GM21737 (cell line): ENCODE results near the gene DNM2.
A peak's percentile ranks its signal among the peaks of the same experiment; 100 is the strongest.
"Not testable (repeated sequence)": the region's sequence is repeated elsewhere in the genome, so short reads cannot be mapped to it uniquely, and the experiment has no call there.

ENCODE experiments used
- ATAC-seq: cut with Tn5 transposase; IDR thresholded peaks from one replicate; pipeline ENCODE4 v1.9.1; 2021; ENCODE audit warnings: mild to moderate bottlenecking, moderate library complexity; ENCODE audit not compliant: unreplicated experiment

Gene DNM2

GRCh38 chr19:10856899-10857298, 139.0 kb downstream of the DNM2 start:
- ATAC-seq: not testable (repeated sequence)

GRCh38 chr19:10858204-10858828, 140.4 kb downstream of the DNM2 start:
- ATAC-seq: no peak

GRCh38 chr19:10861103-10861651, 143.3 kb downstream of the DNM2 start:
- ATAC-seq: no peak

GRCh38 chr19:10862561-10863106, 144.8 kb downstream of the DNM2 start:
- no peak for ATAC-seq

GRCh38 chr19:10863107-10863717, 145.3 kb downstream of the DNM2 start:
- no peak for ATAC-seq

- ATAC-seq: no peak
Measured at GRCh38 chr19:10864538-10864899, 146.6 kb downstream of the DNM2 start.

GRCh38 chr19:10866495-10866894, 148.6 kb downstream of the DNM2 start:
- no peak for ATAC-seq

GRCh38 chr19:10868872-10869547, 151.1 kb downstream of the DNM2 start:
- ATAC-seq: no peak

- not testable (repeated sequence) for ATAC-seq
Measured at GRCh38 chr19:10869872-10870311, 152.0 kb downstream of the DNM2 start.

GRCh38 chr19:10870501-10870954, 152.6 kb downstream of the DNM2 start:
- ATAC-seq: no peak

GRCh38 chr19:10870955-10871603, 153.2 kb downstream of the DNM2 start, which contains the start of gene CARM1:
Gene CARM1, plus strand, starts transcription at chr19:10871553. Its CDS starts 150 bp downstream, at chr19:10871703.
- peak; percentile 79 for ATAC-seq

GRCh38 chr19:10871711-10872545, 154.0 kb downstream of the DNM2 start:
- ATAC-seq: peak; percentile 3

GRCh38 chr19:10872546-10873107, 154.7 kb downstream of the DNM2 start:
- ATAC-seq: no peak

GRCh38 chr19:10874024-10874423, 156.1 kb downstream of the DNM2 start:
- no peak for ATAC-seq

GRCh38 chr19:10876459-10877240, 158.8 kb downstream of the DNM2 start:
- peak; percentile 46 for ATAC-seq

- not testable (repeated sequence) for ATAC-seq
Measured at GRCh38 chr19:10877608-10878007, 159.7 kb downstream of the DNM2 start.

GRCh38 chr19:10878253-10878652, 160.4 kb downstream of the DNM2 start:
- ATAC-seq: no peak
